WI38 (cell line): ENCODE measurements around the gene BCL2.

ENCODE experiments used
- H3K4me3 ChIP-seq: 2 replicates; pipeline ENCODE4 v1.5.1; 2011; ENCODE audit warnings: low read depth, mild to moderate bottlenecking, control low read depth, low read length
- CTCF ChIP-seq: IDR thresholded peaks from 2 replicates; pipeline ENCODE4 v1.5.1; 2012; ENCODE audit warnings: low read depth, mild to moderate bottlenecking, control low read depth, low read length

The BCL2 gene

DNA sequence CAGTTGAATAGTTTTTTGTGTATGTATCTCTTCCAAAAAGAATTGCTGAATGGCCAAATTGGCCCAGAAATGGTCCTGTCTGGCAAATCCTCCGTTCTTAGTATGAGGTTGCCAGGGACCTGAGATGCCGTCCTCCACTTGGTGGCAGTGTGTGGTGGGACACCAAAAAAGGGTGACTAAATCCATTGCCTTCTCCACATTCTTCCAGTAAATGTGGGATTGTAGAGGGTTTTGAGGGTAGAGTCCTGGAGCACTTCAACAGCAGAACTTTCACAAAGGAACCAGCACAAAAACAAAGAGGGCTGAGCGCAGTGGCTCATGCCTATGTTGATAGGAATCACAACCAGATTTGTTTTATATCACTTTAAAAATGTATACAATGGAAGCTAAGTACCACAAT, 199.9 kb downstream of the BCL2 start:
- H3K4me3 ChIP-seq = no peak overlapping the region

GRCh38 chr18:63113899-63114565, 205.5 kb downstream of the BCL2 start:
- H3K4me3 ChIP-seq = no peak overlapping the region

More for the DNA sequence above, 199.9 kb downstream of the BCL2 start:
- peak; percentile 9; the same call in 1 of the 2 replicates for TF ChIP-seq CTCF

GRCh38 chr18:63112706-63113105, 206.9 kb downstream of the BCL2 start:
- no peak overlapping the region for H3K4me3 ChIP-seq
- no peak for TF ChIP-seq CTCF

More at GRCh38 chr18:63113899-63114565, 205.5 kb downstream of the BCL2 start:
- TF ChIP-seq CTCF = no peak

DNA sequence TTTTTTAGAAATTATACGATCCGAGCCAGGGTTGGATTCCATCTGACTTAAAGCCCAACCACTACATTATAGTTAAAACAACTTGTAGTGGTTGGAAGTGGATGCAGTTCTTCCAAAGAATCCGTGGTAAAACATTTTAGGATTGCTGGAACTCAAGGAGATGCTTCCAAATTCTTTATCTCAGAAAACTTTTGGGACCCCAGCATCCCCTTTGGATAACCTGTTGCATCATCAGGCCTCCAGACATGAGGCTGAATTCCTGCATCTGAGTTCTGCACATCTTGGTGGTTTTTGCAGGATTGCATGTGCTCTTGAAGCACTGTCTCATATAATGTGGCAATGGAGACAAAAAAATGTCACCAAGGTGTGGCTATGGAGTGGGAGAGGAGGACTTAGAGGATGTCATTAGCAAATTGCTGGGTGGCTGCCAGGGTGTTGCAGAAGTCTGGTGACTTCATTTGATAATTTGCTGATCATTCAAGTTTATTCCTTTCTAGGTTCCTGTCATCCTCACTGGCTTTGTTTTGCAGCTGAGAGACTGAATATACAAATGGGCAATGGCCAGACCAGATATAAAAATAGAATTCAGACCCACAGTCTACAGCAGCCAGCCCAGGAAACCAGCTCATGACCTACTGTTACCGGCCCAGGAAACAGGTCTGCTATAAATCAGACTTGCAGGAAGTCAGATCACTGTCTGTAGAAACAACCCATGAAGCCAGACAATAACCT, 207.7 kb downstream of the BCL2 start:
- no peak for TF ChIP-seq CTCF
- H3K4me3 ChIP-seq = no peak overlapping the region

DNA sequence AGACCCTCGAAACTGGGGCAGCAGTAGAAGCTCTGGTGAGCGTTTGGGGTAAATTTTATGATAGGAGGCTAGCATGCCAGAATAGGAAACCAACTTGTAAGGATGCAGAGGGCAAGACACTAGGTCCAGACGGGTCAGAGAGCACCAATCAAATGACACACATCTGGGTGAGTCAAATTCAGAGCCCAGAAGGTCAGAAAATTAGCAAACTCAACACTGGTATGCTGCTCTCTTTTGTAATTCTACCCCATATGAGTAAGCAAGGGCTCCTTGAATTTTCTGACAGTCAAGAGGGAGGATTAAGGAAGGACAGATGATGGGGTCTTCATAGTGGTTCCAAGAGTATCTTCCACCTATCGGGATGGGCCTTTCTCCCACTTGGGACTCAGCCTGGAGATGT, 209.8 kb downstream of the BCL2 start:
- TF ChIP-seq CTCF = no peak

GRCh38 chr18:63109022-63109421, 210.5 kb downstream of the BCL2 start:
- no peak for TF ChIP-seq CTCF
- no peak overlapping the region for H3K4me3 ChIP-seq

More for the DNA sequence above, 209.8 kb downstream of the BCL2 start:
- H3K4me3 ChIP-seq = no peak overlapping the region

- TF ChIP-seq CTCF = no peak
- no peak overlapping the region for H3K4me3 ChIP-seq
Measured at GRCh38 chr18:63107931-63108330, 211.6 kb downstream of the BCL2 start.
